K562 (cell line): ENCODE data around the gene ATG4D. TPM values are rescaled to one million over a fixed set of nuclear protein-coding genes. Genes with fewer than 3 reads are reported as not detected.

ENCODE experiments used
- BRF2 ChIP-seq: IDR thresholded peaks from 3 replicates; pipeline ENCODE4 v1.6.1; 2011; ENCODE audit warnings: borderline replicate concordance, mild to moderate bottlenecking; ENCODE audit not compliant: insufficient read length, insufficient read depth
- CLOCK ChIP-seq: fragments of 250-450 bp; sonication (Bioruptor Pico); IDR thresholded peaks from 2 replicates; pipeline ENCODE4 v1.4.0; 2020; ENCODE audit warnings: mild to moderate bottlenecking, moderate library complexity, borderline replicate concordance
- ELF4 ChIP-seq: fragments of 450-650 bp; formaldehyde crosslinking; IDR thresholded peaks from 2 replicates; pipeline ENCODE4 v1.4.0; 2022; ENCODE audit warnings: missing genetic modification characterization
- ETS1 ChIP-seq: conservative IDR thresholded peaks from 2 replicates; pipeline ENCODE4 v1.6.1; 2011; ENCODE audit warnings: low read depth, mild to moderate bottlenecking, low read length; ENCODE audit not compliant: control insufficient read depth
- FOXJ2 ChIP-seq: fragments of 200-800 bp; sonication (Bioruptor generic); IDR thresholded peaks from 2 replicates; pipeline ENCODE4 v1.6.1; 2016; ENCODE audit warnings: missing genetic modification characterization, missing compliant biosample characterization
- PRPF4 ChIP-seq: fragments of 200-400 bp; formaldehyde crosslinking; IDR thresholded peaks from one replicate; pipeline ENCODE4 v1.6.1; 2017; ENCODE audit warnings: low read length, low read depth, mild to moderate bottlenecking; ENCODE audit not compliant: insufficient read depth, poor library complexity, severe bottlenecking
- SMAD4 ChIP-seq: fragments of 250-450 bp; sonication (Bioruptor Pico); conservative IDR thresholded peaks from 2 replicates; pipeline ENCODE4 v1.8.0; 2021; ENCODE audit warnings: inconsistent platforms, mild to moderate bottlenecking, moderate library complexity
- SMARCE1 ChIP-seq: fragments of 450-650 bp; IDR thresholded peaks from 2 replicates; pipeline ENCODE4 v1.7.1; 2016; ENCODE audit warnings: mild to moderate bottlenecking
- TCF7 ChIP-seq: sonication (generic); IDR thresholded peaks from 2 replicates; pipeline ENCODE4 v1.6.1; 2016; ENCODE audit warnings: antibody characterized with exemption, borderline replicate concordance
- ZNF140 ChIP-seq: fragments of 250-450 bp; sonication (Bioruptor Pico); IDR thresholded peaks from 2 replicates; pipeline ENCODE4 v1.8.0; 2021; ENCODE audit warnings: moderate library complexity, mild to moderate bottlenecking, inconsistent platforms
- ZNF174 ChIP-seq: fragments of 250-450 bp; sonication (Bioruptor Pico); IDR thresholded peaks from 2 replicates; pipeline ENCODE4 v1.4.0; 2020; ENCODE audit warnings: mild to moderate bottlenecking
- ZNF408 ChIP-seq: fragments of 250-450 bp; sonication (Bioruptor Pico); IDR thresholded peaks from 2 replicates; pipeline ENCODE4 v1.4.0; 2020; ENCODE audit warnings: low read depth, mild to moderate bottlenecking, moderate library complexity
- polyA plus RNA-seq, 8 experiments: library from polyadenylated mRNA; depleted of rRNA in 4 of 8; stranded (reverse) in 5 of 8; unstranded in 3 of 8; fragments of >200 nt; fragmentation: Nextera tagmentation in 2 of 8; fragmentation: Illumina TruSeq in 1 of 8; extraction: Ambion mirVana in 2 of 8; extraction: Trizol in 1 of 8; gene quantifications; 2 replicates each; pipeline versions ENCODE4 v1.2.1 to v1.2.3, GENCODE V29; 2011 to 2014; ENCODE audit warnings: inconsistent platforms in 1 of 8, missing spikeins in 1 of 8
- total RNA-seq, 7 experiments: library from RNA; depleted of rRNA in 6 of 7; stranded (reverse); fragments of >200 nt in 6 of 7; fragmentation: Illumina TruSeq in 2 of 7; extraction: Trizol in 2 of 7; gene quantifications; 2 replicates each; pipeline versions ENCODE4 v1.2.1 to v1.2.3, GENCODE V29; 2011 to 2021; ENCODE audit warnings: low replicate concordance in 1 of 7

ATG4D gene
- total and polyA plus RNA-seq, 9 of the 15 experiments (the other 6 are each of a cell fraction or from before 2014, with no cell fraction given), result 0.51 to 66.1 (median 22.9) TPM

- TF ChIP-seq CLOCK (CRISPR knock-in tag) (no peak), PRPF4 (no peak), SMAD4 (no peak), ZNF174 (CRISPR knock-in tag) (no peak), ZNF140 (CRISPR knock-in tag) (no peak), TCF7 (no peak), SMARCE1 (no peak), ELF4 (CRISPR knock-in tag) (no peak), FOXJ2 (tag) (no peak), BRF2 (no peak), ZNF408 (CRISPR knock-in tag) (no peak), ETS1 (no peak)
Measured at GRCh38 chr19:10580979-10581631, 37.4 kb downstream of the ATG4D start (continued).
